Endothelial cell of umbilical vein (primary cell): ENCODE data around the gene ZNF639.

Experiments
- EZH2 ChIP-seq: IDR thresholded peaks from 2 replicates; pipeline ENCODE4 v1.6.1; 2012; ENCODE audit warnings: borderline replicate concordance, low read depth, mild to moderate bottlenecking, moderate library complexity, low read length, inconsistent platforms; ENCODE audit not compliant: severe bottlenecking
- FOS ChIP-seq: IDR thresholded peaks from 2 replicates; pipeline ENCODE4 v1.6.1; 2011; ENCODE audit warnings: mild to moderate bottlenecking, low read length, moderate library complexity, borderline replicate concordance; ENCODE audit not compliant: insufficient read depth
- GATA2 ChIP-seq: IDR thresholded peaks from 2 replicates; pipeline ENCODE4 v1.7.0; 2011; ENCODE audit warnings: low read depth, mild to moderate bottlenecking, moderate library complexity, mixed read lengths, low read length; ENCODE audit not compliant: insufficient read length, insufficient read depth
- JUN ChIP-seq: IDR thresholded peaks from 2 replicates; pipeline ENCODE4 v1.6.1; 2011; ENCODE audit warnings: borderline replicate concordance, low read depth; ENCODE audit not compliant: insufficient read length, insufficient read depth
- MAX ChIP-seq: IDR thresholded peaks from 2 replicates; pipeline ENCODE4 v1.6.1; 2011; ENCODE audit not compliant: insufficient read depth, insufficient read length
- MYC ChIP-seq: IDR thresholded peaks from one replicate; pipeline ENCODE4 v1.6.1; 2011; ENCODE audit warnings: mild to moderate bottlenecking, low read depth, low read length
- POLR2A ChIP-seq: IDR thresholded peaks from 2 replicates; pipeline ENCODE4 v1.6.1; 2012; ENCODE audit warnings: low read depth, mild to moderate bottlenecking, control low read depth, low read length
- POLR2AphosphoS5 ChIP-seq: IDR thresholded peaks from 2 replicates; pipeline ENCODE4 v1.6.1; 2012; ENCODE audit warnings: low read depth, mild to moderate bottlenecking, control low read depth, low read length, moderate library complexity; ENCODE audit not compliant: insufficient read depth
- TF ChIP-seq, protein P1 (sequence below), 2 donors: IDR thresholded peaks; 1 replicate in 1 of 2; 2 replicates in 1 of 2; pipeline ENCODE4 v1.5.1; 2011; ENCODE audit warnings: low read length in 2 of 2, mild to moderate bottlenecking in 2 of 2, moderate library complexity in 2 of 2, control low read depth in 1 of 2, inconsistent platforms in 1 of 2, low read depth in 1 of 2; ENCODE audit not compliant: insufficient read depth in 1 of 2; ENCODE audit errors: extremely low read depth in 1 of 2

DNA sequence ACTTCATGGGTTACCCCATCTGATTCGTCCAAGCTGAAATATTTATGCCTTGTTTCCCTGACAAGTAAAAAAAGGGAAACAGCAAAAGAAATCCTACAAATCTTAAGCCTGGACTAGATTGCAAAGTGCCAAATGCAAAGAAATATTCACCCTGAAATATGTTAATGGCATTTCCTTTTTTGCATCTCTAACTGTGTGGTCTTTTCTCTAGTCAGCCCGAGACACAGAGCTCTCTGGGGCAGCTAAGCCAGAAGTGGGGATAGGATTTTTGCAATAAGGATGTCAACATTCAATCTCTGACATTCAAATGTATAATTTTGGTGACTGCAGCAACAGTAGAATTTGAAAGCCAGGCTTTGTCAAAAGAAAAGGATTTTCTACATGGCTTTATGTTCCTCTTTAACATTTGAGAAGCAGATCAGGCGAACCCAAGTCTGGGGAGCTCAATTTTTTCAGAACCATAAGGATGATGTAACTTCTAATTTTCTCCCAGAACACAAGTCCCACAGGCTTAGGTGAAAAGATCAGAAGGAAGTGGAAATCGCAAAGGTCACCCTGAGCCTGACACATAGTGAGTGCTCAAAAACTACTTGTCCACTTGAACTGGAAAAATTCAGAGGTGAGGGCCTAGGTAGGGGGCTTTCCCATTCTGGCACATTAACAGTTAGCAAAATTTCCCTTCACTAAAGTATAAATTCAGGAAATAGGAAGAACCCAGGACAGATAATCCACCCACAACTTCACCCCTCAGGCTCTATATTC is 43.7 kb upstream of the ZNF639 start:
- TF ChIP-seq, protein P1, sequence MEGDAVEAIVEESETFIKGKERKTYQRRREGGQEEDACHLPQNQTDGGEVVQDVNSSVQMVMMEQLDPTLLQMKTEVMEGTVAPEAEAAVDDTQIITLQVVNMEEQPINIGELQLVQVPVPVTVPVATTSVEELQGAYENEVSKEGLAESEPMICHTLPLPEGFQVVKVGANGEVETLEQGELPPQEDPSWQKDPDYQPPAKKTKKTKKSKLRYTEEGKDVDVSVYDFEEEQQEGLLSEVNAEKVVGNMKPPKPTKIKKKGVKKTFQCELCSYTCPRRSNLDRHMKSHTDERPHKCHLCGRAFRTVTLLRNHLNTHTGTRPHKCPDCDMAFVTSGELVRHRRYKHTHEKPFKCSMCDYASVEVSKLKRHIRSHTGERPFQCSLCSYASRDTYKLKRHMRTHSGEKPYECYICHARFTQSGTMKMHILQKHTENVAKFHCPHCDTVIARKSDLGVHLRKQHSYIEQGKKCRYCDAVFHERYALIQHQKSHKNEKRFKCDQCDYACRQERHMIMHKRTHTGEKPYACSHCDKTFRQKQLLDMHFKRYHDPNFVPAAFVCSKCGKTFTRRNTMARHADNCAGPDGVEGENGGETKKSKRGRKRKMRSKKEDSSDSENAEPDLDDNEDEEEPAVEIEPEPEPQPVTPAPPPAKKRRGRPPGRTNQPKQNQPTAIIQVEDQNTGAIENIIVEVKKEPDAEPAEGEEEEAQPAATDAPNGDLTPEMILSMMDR (IDR thresholded peaks at IDR 0.05; ENCODE audit: extremely low read depth in 1 of 2, insufficient read depth in 1 of 2, low read depth in 1 of 2, low read length in 2 of 2) = no peak
- TF ChIP-seq MAX = no peak
- no peak for TF ChIP-seq MYC
- no peak for TF ChIP-seq POLR2A
- no peak for TF ChIP-seq POLR2AphosphoS5
- TF ChIP-seq EZH2 = no peak
- TF ChIP-seq GATA2 = no peak
- TF ChIP-seq JUN = no peak
- no peak for TF ChIP-seq FOS
